Stimulated activated naive CD8-positive, alpha-beta T cell treated with anti-CD3 and anti-CD28 coated beads, Interleukin-15, amount 100 ng/mL, for 72 hours (primary cell): ENCODE results near the gene SRSF7.
"Not testable (repeated sequence)": the region's sequence is repeated elsewhere in the genome, so short reads cannot be mapped to it uniquely, and the experiment has no call there.

Experiments
- ATAC-seq: fragments of 150-1000 bp; cut with Tn5 transposase; 2 replicates; pipeline ENCODE4 v1.10.0; 2021; ENCODE audit warnings: mild to moderate bottlenecking, moderate library complexity
- DNase-seq, 2 donors: peaks; one replicate each; pipeline ENCODE4 v3.0.0; 2021 to 2022
- H3K27ac Mint-ChIP-seq, 2 donors: one replicate each; pipeline ENCODE4 v1.8.0; 2022; ENCODE audit warnings: mild to moderate bottlenecking in 2 of 2, mixed read lengths in 2 of 2, moderate library complexity in 2 of 2
- H3K27me3 Mint-ChIP-seq: one replicate; pipeline ENCODE4 v1.8.0; 2022; ENCODE audit warnings: mixed read lengths
- H3K4me1 Mint-ChIP-seq: one replicate; pipeline ENCODE4 v1.8.0; 2022; ENCODE audit warnings: mild to moderate bottlenecking, mixed read lengths
- H3K4me3 Mint-ChIP-seq, 2 donors: one replicate each; pipeline ENCODE4 v1.8.0; 2022; ENCODE audit warnings: mild to moderate bottlenecking in 2 of 2, mixed read lengths in 2 of 2, moderate library complexity in 1 of 2
- H3K9me3 Mint-ChIP-seq, 2 donors: one replicate each; pipeline ENCODE4 v1.8.0; 2022; ENCODE audit warnings: mixed read lengths in 2 of 2

SRSF7 gene

DNA sequence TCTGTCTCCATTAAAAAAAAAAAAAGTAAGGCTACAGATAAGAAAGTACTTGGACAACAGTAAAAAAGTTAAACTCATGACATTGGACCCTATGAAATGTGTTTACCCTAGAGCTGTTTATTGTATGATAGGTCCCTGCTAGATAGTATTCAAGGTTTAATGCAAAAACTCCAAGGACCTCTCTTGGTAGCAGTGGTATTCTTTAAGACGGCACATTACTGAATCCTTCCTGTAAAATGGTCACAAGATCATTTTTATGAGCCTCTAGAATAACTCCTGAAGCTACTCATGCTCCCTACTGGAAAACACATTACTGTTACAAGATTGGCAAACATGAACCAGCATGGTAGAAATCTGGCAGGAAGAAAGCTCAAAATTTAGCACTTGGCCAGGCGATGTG is 46.5 kb downstream of the SRSF7 start:
- DNase-seq: no peak
- no peak overlapping the region for H3K4me3 Mint-ChIP-seq
- H3K4me1 Mint-ChIP-seq: peaks cover 59% of the 10 kb centered on the region
- H3K27me3 Mint-ChIP-seq: no peaks in the 10 kb centered on the region
- H3K27ac Mint-ChIP-seq: peak overlapping the region in 1 of 2 donors; percentile 31
- no peak for ATAC-seq
- H3K9me3 Mint-ChIP-seq: no peaks in the 10 kb centered on the region

- not testable (repeated sequence) for ATAC-seq, H3K27me3 Mint-ChIP-seq, H3K27ac Mint-ChIP-seq, H3K9me3 Mint-ChIP-seq, H3K4me3 Mint-ChIP-seq, DNase-seq
- peaks cover 49% of the 10 kb centered on the region for H3K4me1 Mint-ChIP-seq
Observed at GRCh38 chr2:38703336-38703735, 47.8 kb downstream of the SRSF7 start.

- Mint-ChIP-seq H3K9me3 (no peaks in the 10 kb centered on the region), H3K4me3 (peak overlapping the region in 1 of 2 donors; percentile 62), H3K27ac (no peak overlapping the region), H3K4me1 (peaks cover 47% of the 10 kb centered on the region), H3K27me3 (no peaks in the 10 kb centered on the region)
- no peak for ATAC-seq
- no peak for DNase-seq
Observed at GRCh38 chr2:38702413-38702812, 48.7 kb downstream of the SRSF7 start.

GRCh38 chr2:38701542-38701941 is 49.6 kb downstream of the SRSF7 start:
- H3K4me1 Mint-ChIP-seq: peaks cover 47% of the 10 kb centered on the region
- H3K27ac Mint-ChIP-seq: peak overlapping the region in 1 of 2 donors; percentile 89
- DNase-seq (no peak), ATAC-seq (no peak)
- no peaks in the 10 kb centered on the region for H3K27me3 Mint-ChIP-seq
- no peaks in the 10 kb centered on the region for H3K9me3 Mint-ChIP-seq
- peak overlapping the region in 1 of 2 donors; percentile 44 for H3K4me3 Mint-ChIP-seq

DNA sequence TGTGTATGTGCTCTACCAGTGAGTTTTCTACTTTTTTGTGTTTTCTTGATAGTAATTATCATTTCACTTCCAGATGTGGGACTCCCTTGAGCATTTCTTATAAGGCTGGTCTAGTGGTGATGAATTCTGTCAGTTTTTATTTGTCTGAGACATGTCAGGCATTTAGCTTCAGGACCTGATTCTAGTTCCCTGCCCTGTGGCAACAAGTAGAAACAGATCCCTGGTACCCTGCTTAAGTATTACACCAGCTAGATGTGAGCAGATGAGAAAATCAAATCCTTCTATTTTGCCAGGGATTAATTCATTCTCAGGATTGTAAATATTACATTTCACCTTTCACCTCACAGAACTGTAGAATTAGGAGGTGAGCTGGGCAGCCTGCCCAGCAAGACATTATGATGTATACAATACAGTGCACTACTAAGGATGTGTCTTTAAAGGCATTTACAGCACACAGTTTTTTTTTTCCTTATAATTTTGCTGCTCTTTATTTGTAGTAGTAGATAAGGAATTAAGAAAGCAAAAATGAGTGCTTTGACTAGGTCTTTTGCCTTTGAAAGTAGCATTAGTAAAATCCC is 50.2 kb downstream of the SRSF7 start:
- Mint-ChIP-seq H3K27ac (peak overlapping the region in 1 of 2 donors; percentile 89), H3K4me1 (peaks cover 48% of the 10 kb centered on the region), H3K9me3 (no peaks in the 10 kb centered on the region), H3K4me3 (peak overlapping the region in 1 of 2 donors; percentile 47), H3K27me3 (no peaks in the 10 kb centered on the region)
- ATAC-seq (no peak), DNase-seq (no peak)

- Mint-ChIP-seq H3K4me1 (peaks cover 48% of the 10 kb centered on the region), H3K27me3 (no peaks in the 10 kb centered on the region), H3K9me3 (no peaks in the 10 kb centered on the region), H3K4me3 (peak overlapping the region in 1 of 2 donors; percentile 47), H3K27ac (no peak overlapping the region)
- DNase-seq (no peak), ATAC-seq (no peak)
Observed at GRCh38 chr2:38700113-38700785, 50.9 kb downstream of the SRSF7 start.

DNA sequence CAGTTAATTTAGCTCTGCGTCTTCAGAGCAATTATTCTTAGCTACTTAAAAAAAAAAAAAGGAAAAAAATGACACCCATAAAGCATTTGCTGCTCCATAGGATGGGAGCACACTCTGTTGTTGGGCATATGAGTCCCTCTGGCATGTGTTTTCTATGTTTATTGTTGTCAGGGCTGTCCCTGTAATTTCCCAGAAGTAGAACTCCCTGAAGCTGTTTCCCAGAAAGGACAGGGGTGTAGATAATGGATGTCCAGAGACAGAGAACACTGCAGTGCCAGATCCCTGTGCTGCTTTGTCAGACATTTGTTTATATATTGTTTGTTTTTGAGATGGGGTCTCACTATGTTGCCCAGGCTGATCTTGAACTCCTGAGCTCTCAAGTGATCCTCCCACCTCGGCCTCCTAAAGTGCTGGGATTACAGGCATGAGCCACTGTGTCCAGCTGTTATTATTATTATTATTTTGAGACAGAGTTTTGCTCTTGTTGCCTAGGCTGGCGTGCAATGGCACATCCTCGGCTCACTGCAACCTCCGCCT is 52.6 kb downstream of the SRSF7 start:
- H3K4me3 Mint-ChIP-seq: no peak overlapping the region
- no peak overlapping the region for H3K27ac Mint-ChIP-seq
- H3K9me3 Mint-ChIP-seq: no peaks in the 10 kb centered on the region
- peaks cover 53% of the 10 kb centered on the region for H3K4me1 Mint-ChIP-seq
- DNase-seq (no peak), ATAC-seq (no peak)
- H3K27me3 Mint-ChIP-seq: no peaks in the 10 kb centered on the region

GRCh38 chr2:38697116-38697840 is 53.9 kb downstream of the SRSF7 start:
- ATAC-seq: peak; percentile 43
- H3K9me3 Mint-ChIP-seq: no peaks in the 10 kb centered on the region
- peaks cover 62% of the 10 kb centered on the region for H3K4me1 Mint-ChIP-seq
- H3K27me3 Mint-ChIP-seq: no peaks in the 10 kb centered on the region
- peak overlapping the region in 1 of 2 donors; percentile 5 for H3K4me3 Mint-ChIP-seq
- H3K27ac Mint-ChIP-seq: peak overlapping the region; percentile 27 to 83
- DNase-seq: no peak
